Measurements from ENCODE around the gene SMIM10L1. TPM values are rescaled to one million over a fixed set of nuclear protein-coding genes. Genes with fewer than 3 reads are reported as not detected.

Gene SMIM10L1
- total and polyA plus RNA-seq, 2 donors (not counting 1 experiment from before 2014, with no cell fraction given): 3.6 to 9.6 TPM

- Histone ChIP-seq H3K79me2 (ENCODE audit: control insufficient read depth, insufficient read depth, low read length) (peaks cover 65% of the 10 kb centered on the region), H4K20me1 (ENCODE audit: control insufficient read depth, insufficient read depth, low read length, poor library complexity, severe bottlenecking) (peaks cover 50% of the 10 kb centered on the region), H3K9me3 (ENCODE audit: control extremely low read depth in 1 of 3, control insufficient read depth in 2 of 3, insufficient read depth in 1 of 3, low read length in 2 of 3) (no peaks in the 10 kb centered on the region), H3K4me2 (replicated peaks; ENCODE audit: low read depth, low read length, poor library complexity, severe bottlenecking) (peak overlapping the region; percentile 82), H2AFZ (ENCODE audit: insufficient read depth, low read depth, low read length, poor library complexity, severe bottlenecking) (peak overlapping the region; percentile 85), H3K36me3 (replicated peaks in 1 of 2; ENCODE audit: control extremely low read depth in 1 of 2, control insufficient read depth in 1 of 2, extremely low read depth in 1 of 2, insufficient read depth in 2 of 2, low read length in 1 of 2) (peaks cover 0 to 12% of the 10 kb centered on the region in 2 experiments), H3K27me3 (replicated peaks in 1 of 4; ENCODE audit: control extremely low read depth in 1 of 4, control insufficient read depth in 3 of 4, insufficient read depth in 4 of 4, low read length in 3 of 4) (no peaks in the 10 kb centered on the region), H3K4me3 (ENCODE audit: control extremely low read depth in 1 of 5, extremely low read depth in 1 of 5, insufficient read depth in 1 of 5, low read depth in 2 of 5, low read length in 4 of 5) (peak overlapping the region; percentile 43 to 75 (median 61)), H3K27ac (ENCODE audit: low read length in 2 of 2) (peak overlapping the region; percentile 53 to 71), H3K9ac (ENCODE audit: low read length) (peak overlapping the region; percentile 73), H3K4me1 (ENCODE audit: control insufficient read depth in 2 of 2, insufficient read depth in 2 of 2, low read length in 2 of 2) (peaks cover 22 to 25% of the 10 kb centered on the region in 2 donors)
- no peak for ATAC-seq (ENCODE audit: low read depth)
- 4% methylated on average over 5 of the region's 10 CpGs for WGBS (ENCODE audit: insufficient coverage)
- no peak for TF ChIP-seq EZH2 (IDR thresholded peaks at IDR 0.05; ENCODE audit: borderline replicate concordance, insufficient read depth, low read depth, low read length, poor library complexity, severe bottlenecking)
- no peak for TF ChIP-seq CTCF (IDR thresholded peaks at IDR 0.05)
- Mint-ChIP-seq H3K4me3 (peak overlapping the region; percentile 99), H3K4me1 (peaks cover 44% of the 10 kb centered on the region), H3K9me3 (ENCODE audit: insufficient read depth) (no peaks in the 10 kb centered on the region), H3K27me3 (no peaks in the 10 kb centered on the region), H3K27ac (peak overlapping the region; percentile 97)
- DNase-seq: no peak
- ChIA-PET CTCF (interaction anchor here (0.6 to 1.9 kb wide), 5 partner anchors 10 to 821 kb away, joined by 3 to 4 read pairs (median 3); no protein-coding TSS in a partner anchor), POLR2A (interaction anchor here (0.7 to 1.6 kb wide), 3 partner anchors 9 to 436 kb away, joined by 3 to 6 read pairs (median 3); no protein-coding TSS in a partner anchor)
- intact Hi-C loops (cut with micrococcal nuclease): loop anchor here (1.0 to 10.0 kb wide), 3 partner anchors 559 to 957 kb away; partner anchors contain the start of genes GABARAPL1 and MAGOHB
These were observed 1.1 kb downstream of the SMIM10L1 start for GRCh38 chr12:11171969-11172675.

- ChIA-PET CTCF (no interaction called here), POLR2A (no interaction called here)
- Mint-ChIP-seq H3K9me3 (ENCODE audit: insufficient read depth) (no peaks in the 10 kb centered on the region), H3K4me3 (no peak overlapping the region), H3K4me1 (peaks cover 40% of the 10 kb centered on the region), H3K27ac (no peak overlapping the region), H3K27me3 (no peaks in the 10 kb centered on the region)
- intact Hi-C loops (cut with micrococcal nuclease): loop anchor here (10.0 kb wide), 1 partner anchor 959 kb away; the partner anchor contains the start of gene GABARAPL1
- Histone ChIP-seq H3K4me3 (ENCODE audit: control extremely low read depth in 1 of 5, extremely low read depth in 1 of 5, insufficient read depth in 1 of 5, low read depth in 2 of 5, low read length in 4 of 5) (no peak overlapping the region), H3K4me2 (replicated peaks; ENCODE audit: low read depth, low read length, poor library complexity, severe bottlenecking) (no peak overlapping the region), H3K4me1 (ENCODE audit: control insufficient read depth in 2 of 2, insufficient read depth in 2 of 2, low read length in 2 of 2) (peaks cover 22 to 25% of the 10 kb centered on the region in 2 donors), H2AFZ (ENCODE audit: insufficient read depth, low read depth, low read length, poor library complexity, severe bottlenecking) (no peak overlapping the region), H3K36me3 (replicated peaks in 1 of 2; ENCODE audit: control extremely low read depth in 1 of 2, control insufficient read depth in 1 of 2, extremely low read depth in 1 of 2, insufficient read depth in 2 of 2, low read length in 1 of 2) (peaks cover 0 to 12% of the 10 kb centered on the region in 2 experiments), H3K9ac (ENCODE audit: low read length) (no peak overlapping the region), H3K27me3 (replicated peaks in 1 of 4; ENCODE audit: control extremely low read depth in 1 of 4, control insufficient read depth in 3 of 4, insufficient read depth in 4 of 4, low read length in 3 of 4) (no peaks in the 10 kb centered on the region), H3K79me2 (ENCODE audit: control insufficient read depth, insufficient read depth, low read length) (peaks cover 46% of the 10 kb centered on the region), H4K20me1 (ENCODE audit: control insufficient read depth, insufficient read depth, low read length, poor library complexity, severe bottlenecking) (peaks cover 35% of the 10 kb centered on the region), H3K9me3 (ENCODE audit: control extremely low read depth in 1 of 3, control insufficient read depth in 2 of 3, insufficient read depth in 1 of 3, low read length in 2 of 3) (no peaks in the 10 kb centered on the region), H3K27ac (ENCODE audit: low read length in 2 of 2) (no peak overlapping the region)
- ATAC-seq (ENCODE audit: low read depth) (no peak), DNase-seq (no peak)
- WGBS (ENCODE audit: insufficient coverage): no CpG with 5 or more reads among the region's 2 CpGs
- TF ChIP-seq EZH2 (IDR thresholded peaks at IDR 0.05; ENCODE audit: borderline replicate concordance, insufficient read depth, low read depth, low read length, poor library complexity, severe bottlenecking) (no peak), CTCF (IDR thresholded peaks at IDR 0.05) (no peak)
These were observed 3.0 kb downstream of the SMIM10L1 start for GRCh38 chr12:11174022-11174421.

All from B cell (primary cell).